KMS-11 (cell line): Measurements from ENCODE around the gene MAFG.

Experiments used
- H2AFZ ChIP-seq: fragments of 200-600 bp; sonication (generic); 2 replicates; pipeline ENCODE4 v1.6.1; 2016; ENCODE audit warnings: antibody characterized with exemption, mixed run types, low read depth
- H3K27ac ChIP-seq: fragments of 200-600 bp; sonication (generic); 2 replicates; pipeline ENCODE4 v1.6.1; 2016; ENCODE audit warnings: mild to moderate bottlenecking, mixed run types
- H3K27me3 ChIP-seq: fragments of 200-600 bp; sonication (generic); 2 replicates; pipeline ENCODE4 v1.6.1; 2017; ENCODE audit warnings: mild to moderate bottlenecking, low read depth, mixed run types, moderate library complexity; ENCODE audit not compliant: insufficient read depth
- H3K36me3 ChIP-seq: fragments of 200-600 bp; sonication (generic); 2 replicates; pipeline ENCODE4 v1.6.1; 2017; ENCODE audit warnings: mild to moderate bottlenecking, mixed run types; ENCODE audit not compliant: insufficient read depth
- H3K4me1 ChIP-seq: fragments of 200-600 bp; sonication (generic); 2 replicates; pipeline ENCODE4 v1.6.1; 2016; ENCODE audit warnings: mild to moderate bottlenecking, low read depth, mixed run types; ENCODE audit not compliant: poor library complexity, severe bottlenecking
- H3K4me2 ChIP-seq: fragments of 200-600 bp; sonication (generic); 2 replicates; pipeline ENCODE4 v1.7.0; 2016; ENCODE audit warnings: mild to moderate bottlenecking, mixed run types
- H3K4me3 ChIP-seq: fragments of 200-600 bp; sonication (generic); IDR thresholded peaks from 2 replicates; pipeline ENCODE4 v1.6.1; 2017; ENCODE audit warnings: low read depth, low read length, mixed read lengths; ENCODE audit not compliant: insufficient read depth
- H3K79me2 ChIP-seq: fragments of 200-600 bp; sonication (generic); 2 replicates; pipeline ENCODE4 v1.6.1; 2016; ENCODE audit warnings: low read depth, mixed run types; ENCODE audit not compliant: insufficient read depth
- H3K9ac ChIP-seq: fragments of 200-600 bp; sonication (generic); 2 replicates; pipeline ENCODE4 v1.6.1; 2016; ENCODE audit warnings: mild to moderate bottlenecking, mixed run types
- H4K20me1 ChIP-seq: fragments of 200-600 bp; sonication (generic); 2 replicates; pipeline ENCODE4 v1.6.1; 2016; ENCODE audit warnings: mild to moderate bottlenecking, mixed run types; ENCODE audit not compliant: insufficient read depth
- TF ChIP-seq, protein P1 (sequence below): fragments of 200-600 bp; sonication (generic); conservative IDR thresholded peaks from 2 replicates; pipeline ENCODE4 v1.6.1; 2017; ENCODE audit warnings: low read depth, mild to moderate bottlenecking, antibody characterized with exemption, low read length, moderate library complexity, mixed read lengths

Gene MAFG

DNA sequence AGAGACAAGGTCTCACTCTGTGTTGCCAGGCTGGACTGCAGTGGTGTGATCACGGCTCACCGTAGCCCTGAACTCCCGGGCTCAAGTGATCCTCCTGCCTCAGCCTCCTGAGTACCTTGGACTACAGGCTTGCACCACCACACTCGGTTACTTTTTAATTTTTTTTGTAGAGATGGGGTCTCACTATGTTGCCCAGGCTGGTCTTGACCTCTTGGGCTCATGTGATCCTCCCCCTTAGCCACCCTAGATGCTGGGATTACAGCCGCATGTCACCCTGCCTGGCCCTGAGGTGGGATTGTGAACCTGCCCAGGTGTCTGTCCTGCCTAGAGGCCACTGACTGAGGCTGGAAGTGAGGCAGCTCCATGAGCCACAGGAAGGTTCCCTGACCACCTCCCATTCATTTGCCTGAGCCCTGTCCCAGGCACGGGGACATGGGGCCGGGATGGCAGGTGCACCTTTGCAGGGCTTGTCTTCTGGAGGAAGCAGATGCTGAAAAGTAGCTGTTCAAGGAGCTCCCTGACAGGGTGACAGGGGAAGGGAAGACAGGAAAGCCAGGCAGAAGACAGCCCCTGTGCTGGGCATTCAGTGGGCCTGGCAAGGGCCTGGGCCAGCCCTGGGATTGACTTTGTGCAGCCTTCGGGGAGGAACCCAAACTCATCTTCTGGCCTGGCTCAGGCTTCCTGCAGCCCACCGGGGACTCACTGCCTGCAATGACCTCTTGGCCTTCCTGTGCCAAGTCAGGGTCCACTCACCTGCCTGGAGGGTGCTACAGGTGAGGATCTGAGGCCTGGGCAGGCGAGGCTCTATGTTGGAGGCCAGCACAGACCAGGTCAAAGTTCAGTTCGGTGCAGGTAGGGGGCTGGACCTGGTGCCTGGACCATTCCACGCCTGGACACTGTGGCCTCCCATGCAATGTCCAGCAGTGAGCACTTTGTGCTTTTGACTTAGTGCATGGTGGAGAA lies 41.6 kb upstream of the MAFG start:
- Histone ChIP-seq H3K4me3 (no peak overlapping the region), H3K4me1 (peaks cover 14% of the 10 kb centered on the region), H4K20me1 (no peaks in the 10 kb centered on the region), H3K79me2 (no peaks in the 10 kb centered on the region), H3K27me3 (peaks cover 40% of the 10 kb centered on the region; the same call in 1 of the 2 replicates), H3K27ac (no peak overlapping the region), H3K4me2 (no peak overlapping the region), H3K36me3 (no peaks in the 10 kb centered on the region), H2AFZ (no peak overlapping the region), H3K9ac (no peak overlapping the region)
- TF ChIP-seq, protein P1, sequence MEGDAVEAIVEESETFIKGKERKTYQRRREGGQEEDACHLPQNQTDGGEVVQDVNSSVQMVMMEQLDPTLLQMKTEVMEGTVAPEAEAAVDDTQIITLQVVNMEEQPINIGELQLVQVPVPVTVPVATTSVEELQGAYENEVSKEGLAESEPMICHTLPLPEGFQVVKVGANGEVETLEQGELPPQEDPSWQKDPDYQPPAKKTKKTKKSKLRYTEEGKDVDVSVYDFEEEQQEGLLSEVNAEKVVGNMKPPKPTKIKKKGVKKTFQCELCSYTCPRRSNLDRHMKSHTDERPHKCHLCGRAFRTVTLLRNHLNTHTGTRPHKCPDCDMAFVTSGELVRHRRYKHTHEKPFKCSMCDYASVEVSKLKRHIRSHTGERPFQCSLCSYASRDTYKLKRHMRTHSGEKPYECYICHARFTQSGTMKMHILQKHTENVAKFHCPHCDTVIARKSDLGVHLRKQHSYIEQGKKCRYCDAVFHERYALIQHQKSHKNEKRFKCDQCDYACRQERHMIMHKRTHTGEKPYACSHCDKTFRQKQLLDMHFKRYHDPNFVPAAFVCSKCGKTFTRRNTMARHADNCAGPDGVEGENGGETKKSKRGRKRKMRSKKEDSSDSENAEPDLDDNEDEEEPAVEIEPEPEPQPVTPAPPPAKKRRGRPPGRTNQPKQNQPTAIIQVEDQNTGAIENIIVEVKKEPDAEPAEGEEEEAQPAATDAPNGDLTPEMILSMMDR, result no peak

DNA sequence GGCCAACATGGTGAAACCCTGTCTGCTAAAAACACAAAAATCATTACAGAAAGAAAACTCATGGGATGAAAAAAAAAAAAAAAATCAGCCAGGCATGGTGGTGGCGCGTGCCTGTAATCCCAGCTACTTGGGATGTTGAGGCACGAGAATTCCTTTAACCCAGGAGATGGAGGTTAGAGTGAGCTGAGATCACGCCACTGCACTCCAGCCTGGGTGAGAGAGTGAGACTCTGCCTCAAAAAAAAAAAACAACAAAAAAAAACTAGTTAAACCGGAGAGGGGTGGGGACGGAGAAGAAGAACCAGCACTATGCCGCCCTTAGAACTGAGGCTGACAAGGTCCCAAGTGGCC lies 40.8 kb upstream of the MAFG start:
- no peaks in the 10 kb centered on the region for H3K79me2 ChIP-seq
- H3K4me3 ChIP-seq, result no peak overlapping the region
- no peak overlapping the region for H3K27ac ChIP-seq
- no peaks in the 10 kb centered on the region for H3K36me3 ChIP-seq
- no peaks in the 10 kb centered on the region for H4K20me1 ChIP-seq
- H3K27me3 ChIP-seq, result peaks cover 40% of the 10 kb centered on the region; the same call in 1 of the 2 replicates
- peaks cover 14% of the 10 kb centered on the region for H3K4me1 ChIP-seq
- no peak overlapping the region for H3K9ac ChIP-seq
- peak overlapping the region; percentile 31; the same call in 1 of the 2 replicates for H3K4me2 ChIP-seq
- TF ChIP-seq, protein P1, result no peak
- peak overlapping the region; percentile 69; the same call in 1 of the 2 replicates for H2AFZ ChIP-seq

DNA sequence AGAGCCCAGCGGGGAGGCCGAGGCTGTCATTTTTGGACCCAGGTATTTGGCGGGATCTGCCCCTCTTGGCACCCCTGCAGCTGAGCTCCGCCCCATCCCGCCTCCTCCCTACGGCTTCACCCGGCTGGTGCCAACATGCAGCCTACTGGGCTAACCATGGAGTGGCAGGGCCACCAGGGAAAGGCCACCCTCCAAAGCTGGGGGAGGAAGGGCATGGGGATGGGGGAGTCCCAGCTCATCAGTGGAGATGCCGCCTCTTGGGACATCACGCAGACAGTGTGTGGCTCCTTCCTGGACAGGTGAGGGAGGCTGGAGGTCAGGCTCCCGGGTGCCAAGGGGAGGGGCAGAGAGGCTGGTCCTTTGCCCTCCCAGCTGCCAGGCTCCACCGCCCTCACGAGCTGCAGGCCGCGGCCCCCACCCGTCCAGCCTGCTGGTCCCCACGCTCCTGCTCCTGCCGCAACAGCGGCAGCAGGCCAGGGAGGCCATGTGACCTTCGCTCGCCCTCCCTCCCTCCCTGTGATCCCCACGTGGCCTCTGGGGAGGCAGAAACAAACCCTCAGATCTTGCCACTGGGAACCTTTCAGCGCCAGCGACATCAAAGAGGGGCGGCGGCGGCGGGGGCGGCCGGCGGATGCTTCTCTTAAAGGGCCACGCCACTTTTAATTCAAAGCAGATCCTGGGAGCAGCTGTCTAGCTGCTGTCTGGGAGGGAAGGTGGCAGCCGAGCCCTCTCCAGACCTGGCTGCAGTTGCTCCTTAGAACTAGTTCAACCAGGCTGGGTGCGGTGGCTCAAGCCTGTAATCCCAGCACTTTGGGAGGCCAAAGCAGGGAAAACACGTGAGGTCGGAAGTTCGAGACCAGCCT lies 40.2 kb upstream of the MAFG start:
- Histone ChIP-seq H3K27ac (no peak overlapping the region), H3K36me3 (no peaks in the 10 kb centered on the region), H3K4me2 (peak overlapping the region; percentile 31; the same call in 1 of the 2 replicates), H2AFZ (peak overlapping the region; percentile 69; the same call in 1 of the 2 replicates), H3K4me1 (peaks cover 14% of the 10 kb centered on the region), H3K79me2 (no peaks in the 10 kb centered on the region), H3K4me3 (no peak overlapping the region), H3K9ac (no peak overlapping the region), H4K20me1 (no peaks in the 10 kb centered on the region), H3K27me3 (peaks cover 44% of the 10 kb centered on the region)
- TF ChIP-seq, protein P1, result no peak

DNA sequence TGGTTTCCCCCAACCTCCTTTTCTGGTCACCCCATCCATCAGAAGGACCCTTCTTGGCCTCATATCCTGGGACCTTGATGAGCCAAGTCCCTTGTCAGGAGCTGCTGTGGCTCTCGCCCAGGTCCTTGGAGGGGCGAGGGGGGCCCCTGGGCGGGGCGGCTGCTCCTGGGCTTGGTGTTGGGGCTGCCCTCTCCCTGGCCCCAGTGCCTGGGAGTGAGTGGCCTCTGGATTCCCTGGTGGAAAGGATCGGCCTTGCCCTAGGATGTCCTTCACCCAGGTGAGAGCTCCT lies 39.7 kb upstream of the MAFG start:
- Histone ChIP-seq H4K20me1 (no peaks in the 10 kb centered on the region), H3K27ac (no peak overlapping the region), H3K9ac (no peak overlapping the region), H3K4me1 (peaks cover 14% of the 10 kb centered on the region), H3K79me2 (no peaks in the 10 kb centered on the region), H3K4me3 (no peak overlapping the region), H3K27me3 (peaks cover 49% of the 10 kb centered on the region), H3K4me2 (no peak overlapping the region), H2AFZ (no peak overlapping the region), H3K36me3 (no peaks in the 10 kb centered on the region)
- TF ChIP-seq, protein P1, result no peak
